Measurements from ENCODE around the gene SPNS3. TPM values are rescaled to one million over a fixed set of nuclear protein-coding genes. Genes with fewer than 3 reads are reported as not detected.

SPNS3 gene
- total and polyA plus RNA-seq, 10 of the 15 experiments (the other 5 are each of a cell fraction or from before 2014, with no cell fraction given), result 0.16 to 2.6 (median 0.97) TPM

GRCh38 chr17:4405038-4405669, 28.6 kb upstream of the SPNS3 start:
- no peaks in the 10 kb centered on the region for H4K20me1 ChIP-seq (ENCODE audit: control insufficient read depth, insufficient read depth)
- H3K4me3 ChIP-seq, result no peak overlapping the region
- no peaks in the 10 kb centered on the region for H3K27me3 ChIP-seq (replicated peaks in 1 of 2; ENCODE audit: control insufficient read depth in 2 of 2, insufficient read depth in 2 of 2, low read length in 1 of 2)
- peak overlapping the region; percentile 9; the same call in 1 of the 2 replicates for H2AFZ ChIP-seq (ENCODE audit: control insufficient read depth, low read depth, low read length)
- no peak overlapping the region for H3K9ac ChIP-seq (ENCODE audit: control insufficient read depth, insufficient read depth, low read length)
- no peaks in the 10 kb centered on the region for H3K36me3 ChIP-seq (ENCODE audit: control insufficient read depth in 2 of 2, insufficient read depth in 2 of 2, low read length in 1 of 2)
- peak; percentile 80 for TF ChIP-seq MEF2B (IDR thresholded peaks at IDR 0.05; ENCODE audit: partially characterized antibody, poor library complexity, severe bottlenecking)
- no peak for TF ChIP-seq NFYB (IDR thresholded peaks at IDR 0.05; ENCODE audit: insufficient read depth, low read depth, low read length)
- TF ChIP-seq IKZF1 (conservative IDR thresholded peaks at IDR 0.05), result 0 out of 2 replicates have a peak, but pooled peaks have one; percentile 21
- TF ChIP-seq BMI1 (IDR thresholded peaks at IDR 0.05; ENCODE audit: borderline replicate concordance), result no peak
- RAD21 ChIA-PET (ENCODE audit: unreplicated experiment), result interaction anchor here (0.8 to 2.9 kb wide), 5 partner anchors 11 to 492 kb away, joined by 3 to 21 read pairs (median 7); no protein-coding TSS in a partner anchor
- intact Hi-C loops (cut with micrococcal nuclease; ENCODE audit: unreplicated experiment), result no loop called here
- DNase-seq (ENCODE audit: low read depth, low spot score) (peak; percentile 42), ATAC-seq (peak; percentile 83), FAIRE-seq (no peak)
- POLR2A ChIA-PET, result interaction anchor here (0.6 to 1.1 kb wide), 3 partner anchors 10 to 63 kb away, joined by 3 to 4 read pairs (median 4); no protein-coding TSS in a partner anchor
- WGBS (ENCODE audit: insufficient coverage, insufficient replicate concordance, low lambda C conversion rate, missing lambda C conversion rate), result 32% methylated on average over 7 of the region's 7 CpGs
- in situ Hi-C loops (cut with MboI), result no loop called here
- H3K9me3 ChIP-seq (replicated peaks; ENCODE audit: control insufficient read depth, insufficient read depth, low read length), result no peaks in the 10 kb centered on the region
- no peak overlapping the region for H3K27ac ChIP-seq (ENCODE audit: control insufficient read depth, insufficient read depth)
- SMC1A ChIA-PET (ENCODE audit: uncharacterized antibody, unreplicated experiment), result interaction anchor here (0.6 to 5.0 kb wide), 6 partner anchors 30 to 189 kb away, joined by 3 to 32 read pairs (median 4); no protein-coding TSS in a partner anchor
- BruUV-seq (replicated peaks), result no TSS peak
- no peaks in the 10 kb centered on the region for H3K79me2 ChIP-seq (ENCODE audit: control insufficient read depth, insufficient read depth, low read length)
- H3K4me1 ChIP-seq (ENCODE audit: control insufficient read depth, insufficient read depth, low read length), result peaks cover 5% of the 10 kb centered on the region
- CTCF ChIA-PET, result interaction anchor here (0.8 to 5.1 kb wide), 10 partner anchors 9 to 205 kb away, joined by 3 to 44 read pairs (median 4); no protein-coding TSS in a partner anchor
- H3K4me2 ChIP-seq (ENCODE audit: control insufficient read depth, insufficient read depth), result no peak overlapping the region

GRCh38 chr17:4405699-4406098, 28.0 kb upstream of the SPNS3 start:
- H3K9me3 ChIP-seq (replicated peaks; ENCODE audit: control insufficient read depth, insufficient read depth, low read length), result no peaks in the 10 kb centered on the region
- no peak overlapping the region for H2AFZ ChIP-seq (ENCODE audit: control insufficient read depth, low read depth, low read length)
- H3K27ac ChIP-seq (ENCODE audit: control insufficient read depth, insufficient read depth), result no peak overlapping the region
- no peak for TF ChIP-seq NFIC (IDR thresholded peaks at IDR 0.05; ENCODE audit: low read depth, low read length)
- TF ChIP-seq MTA2 (IDR thresholded peaks at IDR 0.05; ENCODE audit: low read depth), result no peak
- TF ChIP-seq GABPA (IDR thresholded peaks at IDR 0.05; ENCODE audit: low read depth), result no peak
- no peak for TF ChIP-seq USF2 (IDR thresholded peaks at IDR 0.05; ENCODE audit: borderline replicate concordance, low read depth, low read length)
- no peak for TF ChIP-seq POLR2AphosphoS5 (IDR thresholded peaks at IDR 0.05; ENCODE audit: low read length)
- no peak for TF ChIP-seq ZNF24 (IDR thresholded peaks at IDR 0.05)
- TF ChIP-seq SREBF1 (IDR thresholded peaks at IDR 0.05; ENCODE audit: low read length), result no peak
- no peak for TF ChIP-seq CBFB (IDR thresholded peaks at IDR 0.05; ENCODE audit: low read depth)
- no peak for TF ChIP-seq CHD2 (IDR thresholded peaks at IDR 0.05; ENCODE audit: borderline replicate concordance, low read depth, low read length)

More at GRCh38 chr17:4405699-4406098, 28.0 kb upstream of the SPNS3 start:
- no peak overlapping the region for H3K4me2 ChIP-seq (ENCODE audit: control insufficient read depth, insufficient read depth)
- no peak overlapping the region for H3K4me3 ChIP-seq
- H3K36me3 ChIP-seq (ENCODE audit: control insufficient read depth in 2 of 2, insufficient read depth in 2 of 2, low read length in 1 of 2), result no peaks in the 10 kb centered on the region
- no peak for FAIRE-seq
- no peak overlapping the region for H3K9ac ChIP-seq (ENCODE audit: control insufficient read depth, insufficient read depth, low read length)
- 91% methylated on average over 4 of the region's 5 CpGs for WGBS (ENCODE audit: insufficient coverage, insufficient replicate concordance, low lambda C conversion rate, missing lambda C conversion rate)
- ChIA-PET RAD21 (ENCODE audit: unreplicated experiment) (interaction anchor here (0.8 to 2.9 kb wide), 7 partner anchors 12 to 493 kb away, joined by 3 to 21 read pairs (median 5); no protein-coding TSS in a partner anchor), POLR2A (interaction anchor here (0.9 to 1.3 kb wide), 3 partner anchors 32 to 64 kb away, joined by 4 read pairs; no protein-coding TSS in a partner anchor), CTCF (interaction anchor here (0.7 to 5.1 kb wide), 11 partner anchors 10 to 493 kb away, joined by 3 to 44 read pairs (median 4); no protein-coding TSS in a partner anchor), SMC1A (ENCODE audit: uncharacterized antibody, unreplicated experiment) (interaction anchor here (0.6 to 5.0 kb wide), 9 partner anchors 10 to 204 kb away, joined by 3 to 32 read pairs (median 4); no protein-coding TSS in a partner anchor)
- H3K79me2 ChIP-seq (ENCODE audit: control insufficient read depth, insufficient read depth, low read length), result no peaks in the 10 kb centered on the region
- H3K27me3 ChIP-seq (replicated peaks in 1 of 2; ENCODE audit: control insufficient read depth in 2 of 2, insufficient read depth in 2 of 2, low read length in 1 of 2), result no peaks in the 10 kb centered on the region
- H4K20me1 ChIP-seq (ENCODE audit: control insufficient read depth, insufficient read depth), result no peaks in the 10 kb centered on the region
- no peak for DNase-seq (ENCODE audit: low read depth, low spot score)
- ATAC-seq, result peak; percentile 23; the same call in 2 of the 3 replicates
- BruUV-seq (replicated peaks), result no TSS peak
- intact Hi-C loops (cut with micrococcal nuclease; ENCODE audit: unreplicated experiment), result no loop called here
- in situ Hi-C loops (cut with MboI), result no loop called here
- peaks cover 5% of the 10 kb centered on the region for H3K4me1 ChIP-seq (ENCODE audit: control insufficient read depth, insufficient read depth, low read length)
